GM19025 (cell line): Measurements from ENCODE around the gene PAQR8.
"Not testable (repeated sequence)": the region's sequence is repeated elsewhere in the genome, so short reads cannot be mapped to it uniquely, and the experiment has no call there.

Source experiments
- ATAC-seq: cut with Tn5 transposase; IDR thresholded peaks from one replicate; pipeline ENCODE4 v1.9.1; 2021; ENCODE audit warnings: mild to moderate bottlenecking, low read depth, moderate library complexity; ENCODE audit not compliant: unreplicated experiment

Gene PAQR8

DNA sequence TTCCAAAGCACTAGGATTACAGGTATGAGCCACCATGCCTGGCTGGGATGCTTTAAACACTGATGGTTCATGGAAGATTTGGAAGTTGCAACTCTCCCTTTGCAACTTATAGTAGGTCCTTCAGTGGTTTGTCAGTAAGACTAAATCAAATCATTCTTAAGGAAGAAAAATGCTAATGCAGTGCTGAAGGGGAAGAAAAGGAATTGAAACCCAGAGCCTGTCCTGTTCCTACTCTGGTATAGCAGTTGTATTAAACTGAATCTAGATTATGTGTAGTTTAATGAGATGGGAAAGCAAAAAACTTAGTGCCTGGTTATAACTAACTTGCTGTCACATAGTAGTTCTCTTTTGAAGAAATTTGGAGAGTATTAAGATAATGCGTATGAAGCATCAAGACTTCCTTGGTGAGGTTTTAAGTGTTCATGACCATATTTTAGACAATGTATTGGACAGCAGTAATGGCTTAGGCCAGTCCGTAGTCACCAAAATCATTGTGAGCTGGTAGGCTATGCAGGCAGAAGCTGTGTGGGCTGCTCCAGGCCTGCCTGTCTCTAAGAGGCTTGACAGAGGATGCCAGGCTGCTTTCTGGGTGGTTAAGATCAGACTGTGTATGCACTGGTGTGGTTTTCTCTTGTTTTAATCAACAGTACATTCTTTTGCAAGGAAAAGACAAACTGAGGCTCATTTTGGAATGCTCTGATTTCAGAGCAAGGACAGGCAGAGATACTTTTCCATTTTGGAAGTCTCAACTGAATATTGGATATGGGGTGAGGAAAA is 14.0 kb downstream of the PAQR8 start:
- ATAC-seq, result no peak

DNA sequence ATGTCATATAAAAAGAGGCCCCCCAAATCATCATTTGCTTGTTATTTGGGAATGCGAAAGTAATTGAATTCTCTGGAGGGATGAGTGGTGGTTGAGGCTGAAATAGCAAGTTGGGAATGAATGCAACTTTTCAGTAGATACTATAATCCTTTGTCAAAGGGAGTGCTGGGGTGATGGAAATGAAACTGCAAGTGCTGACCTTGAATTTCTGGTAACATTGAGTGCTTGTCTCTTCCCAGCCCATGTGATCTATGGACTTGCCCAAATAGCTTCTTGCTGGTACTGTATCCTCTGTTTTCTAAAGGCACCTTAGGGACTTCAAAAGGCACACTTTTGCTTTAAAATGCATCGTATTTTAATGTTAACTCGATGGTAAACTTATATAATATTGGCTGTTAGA is 14.8 kb downstream of the PAQR8 start:
- no peak for ATAC-seq

DNA sequence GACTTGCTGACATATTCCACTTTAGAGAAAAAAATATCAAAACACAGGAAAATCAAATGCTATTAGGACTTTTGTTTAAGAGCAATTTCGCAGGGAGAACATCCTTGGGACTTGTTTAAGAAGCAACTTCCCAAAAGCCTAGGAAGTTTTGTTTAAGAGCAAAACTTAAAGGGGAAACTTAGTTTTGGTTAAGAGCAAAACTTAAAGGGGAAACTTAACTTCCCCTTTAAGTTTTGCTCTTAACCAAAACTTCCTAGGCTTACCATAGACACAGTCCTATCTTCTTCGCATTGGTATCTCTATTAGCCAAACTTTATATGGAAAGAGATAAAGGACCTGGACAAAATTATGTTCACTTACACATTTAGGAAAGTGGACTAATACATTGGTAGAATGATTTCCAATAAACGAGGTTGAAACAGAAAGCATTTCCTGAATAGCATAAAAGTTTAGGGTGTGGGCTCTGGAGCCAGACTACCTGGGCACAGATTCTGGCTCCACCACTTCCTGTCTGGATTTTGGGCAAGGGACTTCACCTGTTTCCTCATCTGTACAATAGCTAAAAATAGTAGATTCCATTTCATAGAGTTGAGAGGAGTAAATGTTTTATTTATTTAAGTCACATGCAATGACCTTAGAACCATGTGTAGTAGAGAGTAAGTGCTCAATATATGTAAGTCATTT is 15.7 kb downstream of the PAQR8 start:
- ATAC-seq, result no peak

- ATAC-seq, result no peak
Measured at GRCh38 chr6:52381249-52381648, 19.3 kb downstream of the PAQR8 start.

DNA sequence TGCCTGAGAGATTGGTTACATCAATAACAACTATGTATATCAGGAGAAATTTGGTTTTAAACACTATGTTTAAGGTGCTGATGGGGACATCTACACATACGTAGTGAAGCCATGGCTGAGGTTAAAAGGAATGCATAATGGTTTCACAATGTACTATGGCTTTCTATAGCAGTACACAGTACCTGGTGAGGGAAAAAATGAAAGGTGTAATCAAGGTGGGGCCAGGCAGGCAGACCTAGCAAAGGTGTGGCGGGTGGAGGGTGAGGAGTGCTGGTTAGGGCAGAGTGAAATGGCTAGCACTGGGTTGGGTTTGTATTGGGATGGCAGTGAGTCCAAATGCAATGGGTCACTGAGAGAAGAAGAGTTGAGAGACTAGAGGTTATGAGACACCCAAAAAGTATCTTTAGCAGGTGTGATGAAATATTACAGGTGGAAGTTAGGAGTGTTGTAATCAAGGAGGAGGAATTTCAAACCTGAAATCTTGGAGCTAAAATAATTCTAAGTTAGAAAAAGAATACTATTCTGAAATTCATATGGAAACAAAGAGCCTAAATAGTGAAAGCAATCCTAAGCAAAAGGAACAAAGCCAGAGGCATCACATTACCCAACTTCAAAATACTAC is 22.3 kb downstream of the PAQR8 start:
- ATAC-seq, result no peak

DNA sequence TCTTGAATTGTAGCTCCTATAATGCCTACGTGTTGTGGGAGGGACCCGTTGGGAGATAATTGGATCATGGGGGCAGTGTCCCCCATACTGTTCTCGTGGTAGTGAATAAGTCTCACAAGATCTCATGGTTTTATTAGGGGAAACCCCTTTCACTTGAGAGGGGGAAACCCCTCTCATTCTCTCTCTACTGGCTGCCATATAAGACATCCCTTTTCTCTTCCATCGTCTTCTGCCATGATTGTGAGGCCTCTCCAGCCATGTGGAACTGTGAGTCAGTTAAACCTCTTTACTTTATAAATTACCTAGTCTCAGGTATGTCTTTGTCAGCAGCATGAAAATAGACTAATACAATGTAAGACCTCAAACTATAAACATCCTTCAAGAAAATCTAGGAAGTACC is 23.1 kb downstream of the PAQR8 start:
- no peak for ATAC-seq

GRCh38 chr6:52388119-52388518 is 26.2 kb downstream of the PAQR8 start:
- not testable (repeated sequence) for ATAC-seq

DNA sequence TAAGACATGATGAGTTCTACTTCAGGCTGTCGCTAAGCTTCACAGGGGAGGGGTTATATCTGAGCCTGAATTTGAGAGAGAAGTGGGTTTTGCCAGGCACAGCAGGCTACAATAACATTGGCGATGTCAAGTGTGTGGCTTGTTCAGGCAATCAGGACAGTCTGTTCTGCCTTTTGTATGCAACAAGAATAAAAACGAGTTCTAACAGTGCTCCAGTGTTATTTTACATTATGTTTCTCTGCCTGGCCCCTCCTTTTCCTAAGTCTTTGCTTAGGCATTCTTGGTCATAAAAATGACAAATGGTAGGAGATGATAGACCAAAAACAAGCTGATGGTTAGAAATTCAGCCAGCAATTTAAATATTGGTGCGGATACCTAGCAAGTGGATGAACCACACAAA is 26.8 kb downstream of the PAQR8 start:
- ATAC-seq, result no peak

DNA sequence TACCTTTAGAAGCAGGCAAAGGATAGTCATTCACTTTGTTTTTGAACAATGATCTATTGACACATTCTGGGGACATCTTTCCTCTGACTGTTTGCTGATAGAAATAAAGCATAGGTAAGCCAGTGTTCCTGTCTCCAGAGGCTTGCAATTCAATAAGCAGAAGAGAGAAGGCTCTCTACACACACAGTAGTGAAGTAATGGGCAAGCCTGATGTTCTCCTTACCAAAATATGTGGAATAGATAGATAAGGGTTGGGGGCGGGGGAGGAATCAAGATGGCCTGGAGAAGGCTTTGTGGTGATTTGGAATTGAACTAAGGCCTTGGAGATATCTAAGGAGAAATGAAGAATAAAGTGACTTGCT is 27.3 kb downstream of the PAQR8 start:
- no peak for ATAC-seq

DNA sequence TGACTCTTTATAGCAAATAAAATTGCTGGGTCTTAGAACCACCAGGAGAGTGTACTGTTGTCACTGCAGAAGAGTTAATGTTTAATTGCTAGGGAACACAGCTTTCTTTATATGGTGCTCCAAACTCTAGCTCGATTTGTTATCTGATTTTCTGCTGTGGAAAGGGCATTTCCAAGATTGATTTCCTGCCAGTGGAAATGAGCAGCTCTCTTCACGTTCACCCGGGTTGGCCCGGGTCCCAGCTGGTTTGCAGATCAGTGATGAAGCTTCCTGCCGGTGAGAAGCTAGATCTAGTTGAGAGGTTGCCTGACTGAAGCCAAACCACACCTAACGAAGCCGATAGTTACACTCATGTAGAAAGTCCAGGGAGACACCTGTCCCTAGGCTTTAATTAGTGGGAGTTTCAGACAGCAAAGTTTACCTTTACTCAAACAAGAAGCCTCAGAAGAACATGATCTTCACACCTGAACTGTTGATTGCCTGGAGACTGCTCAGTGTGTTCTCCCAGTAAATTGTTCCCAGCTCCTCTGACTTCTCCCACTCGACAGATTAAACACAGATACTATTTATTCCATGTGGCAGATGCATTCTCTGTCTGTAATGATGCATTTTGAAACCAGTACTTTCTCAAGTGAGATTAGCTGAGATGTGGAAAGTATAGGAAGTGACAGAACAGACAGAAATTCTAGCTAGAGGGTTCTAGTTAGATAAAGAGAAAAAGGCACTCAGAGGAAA is 27.8 kb downstream of the PAQR8 start:
- peak; percentile 58 for ATAC-seq

DNA sequence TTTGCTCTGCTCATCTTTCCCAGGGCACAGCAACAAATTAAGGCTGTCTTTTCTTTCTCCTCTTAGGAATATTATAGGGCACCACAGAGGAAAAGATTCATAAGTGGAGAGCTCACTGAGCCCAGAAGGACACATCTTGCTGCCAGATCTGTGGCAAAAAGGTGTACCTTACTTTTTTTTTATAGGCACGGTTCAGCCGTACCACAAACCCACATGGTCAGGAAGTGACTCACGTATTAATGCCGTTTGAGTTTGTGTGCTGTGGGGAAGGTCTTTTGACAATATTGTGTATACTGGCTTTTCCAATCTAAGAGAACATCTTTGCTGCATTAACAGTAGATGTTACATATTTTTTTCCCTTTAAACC is 28.4 kb downstream of the PAQR8 start:
- ATAC-seq, result peak; percentile 33

GRCh38 chr6:52391599-52391998 is 29.6 kb downstream of the PAQR8 start:
- ATAC-seq, result no peak

DNA sequence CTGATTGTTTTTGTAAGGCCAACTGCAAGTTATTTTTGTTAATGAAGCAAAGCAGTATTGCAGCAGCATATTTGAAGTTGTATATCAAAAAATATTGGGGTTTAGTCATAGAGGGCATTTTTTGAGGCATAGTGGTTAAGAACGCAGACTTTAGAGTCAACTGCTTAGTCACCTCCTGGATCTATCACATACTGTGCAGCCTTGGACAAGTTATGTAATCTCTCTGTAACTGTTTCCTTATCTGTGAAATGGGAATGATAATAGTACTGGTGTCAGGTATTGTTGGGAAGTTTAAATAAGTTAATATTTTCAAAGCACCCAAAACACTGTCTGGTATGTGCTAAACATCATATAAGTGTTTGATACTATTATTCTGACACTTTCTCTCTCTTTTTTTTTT is 31.0 kb downstream of the PAQR8 start:
- no peak for ATAC-seq

DNA sequence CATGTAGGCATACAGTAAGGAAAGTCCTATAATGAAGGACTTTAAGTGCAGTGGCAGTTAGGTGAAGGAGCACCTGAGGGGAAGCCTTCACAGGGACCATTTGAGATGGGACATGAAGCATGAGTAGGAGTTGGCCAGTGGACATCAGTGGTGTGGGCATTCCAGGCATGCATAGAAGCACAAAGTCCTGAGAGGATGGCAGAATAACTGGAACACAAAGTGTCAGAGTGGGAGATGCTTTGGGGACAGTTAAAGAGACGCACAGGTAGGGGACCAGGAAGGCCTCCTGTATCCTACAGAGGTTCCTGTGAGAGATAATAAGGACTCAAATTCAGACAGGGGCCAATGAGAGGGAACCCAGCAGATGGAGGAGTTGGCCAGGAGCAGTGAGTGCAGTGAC is 31.8 kb downstream of the PAQR8 start:
- no peak for ATAC-seq

DNA sequence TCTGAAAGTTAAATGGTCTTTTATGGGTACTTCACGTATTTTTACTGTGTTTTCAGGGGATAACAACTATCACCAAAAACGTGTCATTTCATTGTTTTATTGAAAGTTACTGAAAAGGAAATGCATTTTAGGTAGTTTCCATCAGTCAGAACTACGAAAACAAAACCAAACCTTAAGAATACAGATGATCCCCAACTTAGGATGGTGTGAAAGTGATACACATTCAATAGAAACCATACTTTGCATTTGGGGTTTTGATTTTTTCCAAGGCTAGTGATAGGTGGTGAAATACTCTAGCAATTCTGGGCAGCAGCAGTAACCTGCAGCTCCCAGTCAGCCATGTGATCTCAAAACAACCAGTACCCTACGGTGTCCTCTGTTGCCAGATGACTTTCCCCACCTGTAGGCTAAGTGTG is 32.3 kb downstream of the PAQR8 start:
- peak; percentile 42 for ATAC-seq

- no peak for ATAC-seq
Measured at GRCh38 chr6:52395969-52396368, 34.0 kb downstream of the PAQR8 start.

DNA sequence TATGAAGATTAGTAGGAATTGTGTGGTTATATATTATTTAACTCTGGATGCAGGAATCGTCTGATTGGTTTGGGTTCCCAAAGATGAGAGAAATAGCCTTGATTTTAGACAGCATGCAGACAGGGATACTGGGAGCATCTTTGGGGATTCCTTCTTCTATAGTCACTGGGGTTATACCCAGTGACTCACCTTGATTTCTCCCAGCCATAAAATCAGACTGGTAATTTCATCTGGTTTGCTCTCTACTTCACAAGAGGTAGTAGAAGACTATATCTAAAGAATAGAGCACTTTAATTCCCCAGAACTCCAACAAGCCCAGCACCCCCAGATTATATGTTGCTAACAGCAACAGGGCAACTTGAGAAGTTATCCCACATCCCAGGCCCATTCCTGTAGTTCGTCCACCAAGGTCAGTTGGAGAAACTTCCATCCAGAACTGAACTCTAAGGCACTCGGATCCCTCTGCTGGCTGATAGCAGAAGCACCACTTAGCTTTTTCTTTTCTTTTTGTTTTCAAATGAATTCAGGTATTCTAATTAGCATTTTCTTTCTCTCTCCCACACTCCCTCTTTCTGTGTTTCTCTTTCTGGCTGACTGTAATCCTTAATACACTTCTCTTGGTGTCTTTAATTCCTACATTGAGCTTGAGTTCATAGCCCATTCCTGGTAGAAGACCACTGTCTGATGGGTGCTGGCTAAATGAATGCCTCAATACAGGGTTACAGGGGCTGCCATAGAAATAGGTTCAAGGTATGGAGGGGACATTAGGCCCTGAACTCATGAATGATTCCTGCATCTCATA is 37.8 kb downstream of the PAQR8 start:
- no peak for ATAC-seq

DNA sequence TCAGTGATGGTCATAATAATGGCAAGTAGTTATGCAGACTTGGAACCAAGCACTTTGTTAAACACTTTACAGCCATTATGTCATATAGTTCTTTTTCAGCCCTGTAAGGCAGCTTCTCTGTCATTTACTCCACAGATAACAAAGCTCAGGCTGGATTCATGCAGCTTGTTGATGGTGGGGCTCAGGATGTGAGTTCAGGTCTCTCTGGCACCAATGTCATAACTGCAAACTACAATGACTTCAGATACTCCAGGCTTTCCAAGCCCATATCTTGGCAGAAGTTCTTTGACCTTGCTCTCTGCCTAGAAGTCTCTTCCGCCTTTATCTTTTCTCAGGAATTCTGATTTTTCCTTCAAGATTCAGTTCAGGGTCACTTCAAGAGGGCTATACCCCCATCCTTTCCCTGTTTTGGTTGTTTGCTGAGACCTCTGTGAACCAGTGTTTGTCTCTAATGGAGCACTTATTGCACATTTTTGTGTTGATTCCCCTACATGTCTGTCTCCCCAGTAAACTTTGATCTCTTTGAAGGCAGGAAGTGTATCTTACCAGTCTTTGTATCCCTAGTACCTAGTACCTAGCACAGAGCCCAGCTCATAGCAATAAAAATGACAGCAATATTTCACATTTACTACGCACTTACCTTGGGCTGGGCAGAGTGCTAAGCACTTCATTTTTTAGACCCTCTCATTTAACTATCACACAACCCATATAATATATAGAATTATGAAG is 38.5 kb downstream of the PAQR8 start:
- no peak for ATAC-seq

GRCh38 chr6:52403086-52403485 is 41.1 kb downstream of the PAQR8 start:
- no peak for ATAC-seq

- no peak for ATAC-seq
Measured at GRCh38 chr6:52403627-52404026, 41.7 kb downstream of the PAQR8 start.
